Activated CD4-positive, alpha-beta T cell treated with anti-CD3 and anti-CD28 coated beads for 1 hour (primary cell): ENCODE results near the gene SMPDL3B.

ENCODE experiments used
- DNase-seq: peaks from one replicate; pipeline ENCODE4 v3.0.0-alpha.2; 2020

SMPDL3B gene, protein sequence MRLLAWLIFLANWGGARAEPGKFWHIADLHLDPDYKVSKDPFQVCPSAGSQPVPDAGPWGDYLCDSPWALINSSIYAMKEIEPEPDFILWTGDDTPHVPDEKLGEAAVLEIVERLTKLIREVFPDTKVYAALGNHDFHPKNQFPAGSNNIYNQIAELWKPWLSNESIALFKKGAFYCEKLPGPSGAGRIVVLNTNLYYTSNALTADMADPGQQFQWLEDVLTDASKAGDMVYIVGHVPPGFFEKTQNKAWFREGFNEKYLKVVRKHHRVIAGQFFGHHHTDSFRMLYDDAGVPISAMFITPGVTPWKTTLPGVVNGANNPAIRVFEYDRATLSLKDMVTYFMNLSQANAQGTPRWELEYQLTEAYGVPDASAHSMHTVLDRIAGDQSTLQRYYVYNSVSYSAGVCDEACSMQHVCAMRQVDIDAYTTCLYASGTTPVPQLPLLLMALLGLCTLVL

DNA sequence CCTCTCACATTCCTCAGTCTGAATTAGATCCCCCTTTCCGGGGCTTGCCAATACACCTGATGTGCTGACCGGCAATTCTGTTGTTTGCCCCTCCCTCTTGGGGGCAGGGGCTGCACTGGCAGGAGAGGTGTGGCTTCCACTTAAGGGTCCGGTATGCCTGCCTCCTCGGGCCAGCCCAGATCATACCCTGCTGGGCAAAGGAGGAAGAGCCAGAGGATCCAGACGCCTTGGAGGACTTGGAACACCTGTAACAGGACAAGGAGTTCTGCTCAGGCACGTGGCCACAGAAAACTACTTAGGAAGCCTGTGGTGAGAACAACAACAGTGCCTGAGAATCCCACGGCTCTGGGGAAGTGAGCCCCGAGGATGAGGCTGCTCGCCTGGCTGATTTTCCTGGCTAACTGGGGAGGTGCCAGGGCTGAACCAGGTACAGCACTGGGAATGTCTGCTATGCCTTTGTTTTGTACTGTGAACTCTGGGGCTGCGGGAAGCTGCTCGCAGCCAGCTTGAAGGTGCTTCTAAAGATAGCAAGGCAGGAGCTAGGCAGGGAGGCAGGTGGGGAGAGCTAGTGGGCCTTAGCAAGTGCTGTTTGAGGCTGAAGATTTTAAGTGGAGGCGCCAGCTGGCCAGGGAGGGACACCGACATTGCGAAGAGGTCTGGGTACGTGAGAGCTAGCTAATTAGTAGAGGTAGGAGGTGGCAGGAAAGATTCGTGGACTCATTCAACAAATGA is at the start of gene SMPDL3B:
SMPDL3B (plus strand) TSS at position 183 of the 732 bp plus-strand sequence; CDS start at position 367, 184 bp downstream.
- no peak for DNase-seq

DNA sequence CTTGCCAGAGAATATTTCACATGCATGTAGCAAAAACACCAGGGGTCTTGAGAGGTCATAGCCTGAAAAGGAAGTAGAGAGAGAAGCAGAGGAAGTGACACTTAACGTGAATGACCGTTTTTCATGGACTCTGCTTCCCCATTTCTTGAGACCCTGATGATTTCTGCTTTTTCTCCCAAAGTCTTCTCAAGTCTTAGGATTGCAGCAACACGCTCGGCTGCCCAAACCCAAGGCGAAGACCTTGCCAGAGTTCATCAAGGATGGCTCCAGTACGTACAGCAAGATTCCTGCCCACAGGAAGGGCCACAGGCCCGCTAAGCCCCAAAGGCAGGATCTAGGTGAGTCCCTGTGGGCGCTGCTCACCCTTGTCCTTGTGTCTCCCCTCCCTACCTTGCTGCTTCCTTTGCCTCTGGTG is 49.7 kb upstream of the SMPDL3B start:
- no peak for DNase-seq

DNA sequence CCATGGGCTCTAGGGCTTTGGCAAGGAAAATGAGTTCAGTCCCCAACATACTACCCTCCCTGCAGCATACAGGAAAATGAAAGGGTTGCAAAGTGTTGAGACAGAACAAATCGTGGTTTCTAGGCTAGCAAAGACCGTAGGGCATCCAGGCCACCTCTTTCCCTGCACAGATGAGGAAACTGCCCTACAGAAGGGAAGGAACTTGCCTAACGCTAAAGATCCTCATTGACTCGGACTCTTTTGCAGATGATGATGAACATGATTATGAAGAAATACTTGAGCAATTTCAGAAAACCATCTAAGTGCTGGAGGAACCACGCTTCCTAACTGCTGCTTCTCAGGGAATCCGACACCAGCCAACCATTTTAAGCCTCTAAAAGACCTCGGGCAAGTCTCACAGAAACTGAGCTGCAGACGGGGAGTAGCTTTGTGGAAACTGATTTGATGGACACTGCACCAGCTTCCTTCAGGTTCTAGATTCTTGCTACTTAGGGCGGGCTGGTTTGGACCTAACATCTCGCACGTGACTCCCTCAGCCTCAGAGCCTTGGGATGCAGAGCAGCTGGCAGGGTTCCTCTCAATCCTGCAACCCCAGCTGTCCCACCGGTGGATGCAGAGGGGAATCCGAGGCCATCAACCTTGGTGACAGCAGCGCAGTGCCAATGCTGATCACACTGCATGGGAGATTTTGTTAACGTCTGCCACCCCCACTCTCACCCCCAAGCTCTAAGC is 49.0 kb upstream of the SMPDL3B start:
- no peak for DNase-seq

DNA sequence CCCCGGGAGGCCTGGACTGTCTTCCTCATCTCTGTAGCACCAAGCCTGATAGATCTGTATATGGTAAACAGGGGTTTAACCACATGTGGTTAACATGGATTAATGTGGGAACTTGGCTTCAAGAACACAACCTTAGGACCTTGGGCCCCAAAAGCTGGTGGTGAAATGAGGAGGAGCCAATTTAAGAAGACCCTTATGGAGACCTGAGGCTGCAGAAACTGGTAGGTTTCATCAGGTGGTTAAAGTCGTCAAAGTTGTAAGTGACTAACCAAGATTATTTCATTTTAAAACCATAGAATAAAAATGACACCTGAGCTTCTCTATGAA is 48.5 kb upstream of the SMPDL3B start:
- no peak for DNase-seq

DNA sequence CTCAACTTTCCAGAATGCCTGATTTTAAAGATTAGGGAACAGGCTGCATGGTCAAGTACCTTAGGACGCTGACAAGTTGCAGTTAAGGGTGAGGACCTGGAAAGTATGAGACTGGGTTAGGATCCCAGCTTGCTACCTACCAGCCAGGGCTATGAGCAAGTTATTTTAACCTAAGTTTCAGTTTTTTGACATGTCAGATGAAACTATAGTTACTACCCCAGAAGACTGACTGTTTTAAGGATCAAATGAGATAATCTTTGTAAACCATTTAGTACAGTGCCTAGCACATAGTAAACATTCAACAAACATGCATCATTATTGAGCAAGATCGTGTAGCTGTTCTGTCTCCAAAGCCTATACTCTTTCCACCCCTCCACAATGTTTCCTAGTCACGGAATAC is 48.1 kb upstream of the SMPDL3B start:
- DNase-seq, result no peak

DNA sequence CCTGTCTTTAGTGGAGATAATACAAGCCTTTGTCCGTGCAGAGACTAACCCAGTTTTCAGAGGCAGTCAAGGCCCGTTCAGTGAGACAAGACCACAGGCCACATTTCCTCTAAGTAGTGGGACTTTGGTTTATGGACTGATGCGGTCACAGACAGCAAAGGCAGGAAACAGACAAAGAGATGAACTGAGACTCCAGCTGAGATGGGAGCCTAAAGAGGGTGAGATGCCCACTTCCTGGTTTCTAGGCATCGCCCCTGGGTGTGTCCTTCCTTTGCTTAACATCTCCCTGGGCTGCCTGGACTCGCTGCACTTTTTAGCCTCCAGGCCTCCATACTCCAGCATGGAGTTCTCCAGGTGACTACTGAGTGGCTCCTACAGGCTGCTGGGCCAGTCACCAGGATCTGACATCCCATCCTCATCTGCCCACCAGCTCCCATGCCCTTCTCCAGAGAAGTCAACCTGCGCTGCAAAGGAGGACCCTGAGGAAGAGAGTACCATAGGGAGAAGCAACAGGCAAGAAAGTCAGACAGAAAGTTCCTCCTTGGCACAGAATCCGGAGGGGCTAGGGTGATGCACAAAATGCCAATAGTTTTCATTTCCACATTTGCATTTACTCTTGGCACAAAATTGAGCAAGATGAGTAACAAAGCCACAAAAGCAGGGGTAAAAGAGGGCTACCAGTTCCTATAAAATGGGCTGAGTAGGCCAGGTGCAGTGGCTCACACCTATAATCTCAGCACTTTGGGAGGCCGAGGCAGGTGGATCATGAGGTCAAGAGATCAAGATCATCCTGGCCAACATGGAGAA is 47.4 kb upstream of the SMPDL3B start:
- no peak for DNase-seq

DNA sequence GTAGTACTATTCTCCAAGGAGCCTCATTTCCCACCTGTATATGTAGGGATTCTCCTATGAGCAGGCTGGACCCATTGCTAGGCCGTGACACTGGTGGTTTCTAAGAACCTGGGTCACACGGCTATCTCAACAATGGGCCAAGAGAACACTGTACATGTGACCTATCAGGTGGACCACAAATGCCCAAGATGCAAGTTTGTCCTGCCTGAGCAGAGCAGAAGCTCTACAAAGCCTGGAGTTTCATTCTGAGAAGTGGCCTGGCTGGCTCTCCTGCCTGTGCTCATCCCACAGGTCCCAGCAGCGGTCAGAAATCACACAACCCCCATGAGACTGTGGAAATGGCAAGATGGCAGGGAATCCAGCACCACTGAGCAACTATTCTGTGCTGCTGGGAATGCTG is 45.3 kb upstream of the SMPDL3B start:
- no peak for DNase-seq

DNA sequence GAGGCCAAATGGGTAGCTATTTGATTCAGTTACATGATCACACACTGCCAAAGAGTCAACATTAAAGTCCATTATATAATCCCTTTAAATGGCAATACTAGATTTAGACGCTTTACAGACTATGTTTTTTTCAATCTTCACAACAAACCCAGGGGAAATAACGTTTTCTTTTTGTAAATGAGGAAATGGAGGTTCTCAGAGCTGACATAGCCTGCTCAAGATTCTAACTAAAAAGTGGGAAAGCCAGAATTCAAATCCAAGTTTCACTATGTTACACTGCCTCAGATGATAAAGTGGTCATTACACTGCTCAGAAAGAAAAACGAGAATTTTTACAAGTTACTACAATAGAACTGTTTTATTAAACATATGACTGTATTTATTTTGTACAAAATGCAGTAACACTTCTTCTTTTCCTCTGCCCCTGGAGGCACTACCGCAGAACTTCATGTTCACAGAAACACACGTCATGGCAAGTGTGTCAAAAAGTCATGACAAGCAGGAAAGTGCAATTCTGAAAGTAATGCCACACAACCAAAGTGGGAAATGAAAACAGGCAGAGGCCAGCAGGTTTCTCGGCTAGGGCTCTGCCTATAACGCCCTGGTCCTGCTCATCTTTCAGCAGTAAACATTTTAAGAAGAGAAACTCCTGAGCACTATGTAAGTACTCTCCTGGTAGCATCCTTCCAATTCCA is 43.5 kb upstream of the SMPDL3B start:
- DNase-seq, result no peak

DNA sequence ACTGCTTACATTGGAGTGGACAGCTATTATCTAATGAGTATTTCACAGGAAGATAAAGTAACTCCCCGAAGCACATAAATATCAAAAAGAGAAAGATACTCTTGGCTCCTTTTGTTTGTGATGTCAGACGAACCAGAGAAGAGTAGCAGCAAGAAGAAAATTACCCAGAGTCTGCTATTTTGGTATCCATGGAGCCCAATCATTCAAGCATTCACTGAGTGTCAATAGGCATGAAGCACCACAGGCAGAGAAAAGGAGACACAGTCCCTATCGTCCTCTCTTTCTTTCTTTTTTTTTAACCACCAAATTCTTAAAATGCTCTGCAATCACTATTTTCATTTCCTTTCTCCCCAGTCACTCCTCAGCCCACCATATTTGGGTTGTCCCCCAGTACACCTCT is 40.3 kb upstream of the SMPDL3B start:
- DNase-seq, result no peak

DNA sequence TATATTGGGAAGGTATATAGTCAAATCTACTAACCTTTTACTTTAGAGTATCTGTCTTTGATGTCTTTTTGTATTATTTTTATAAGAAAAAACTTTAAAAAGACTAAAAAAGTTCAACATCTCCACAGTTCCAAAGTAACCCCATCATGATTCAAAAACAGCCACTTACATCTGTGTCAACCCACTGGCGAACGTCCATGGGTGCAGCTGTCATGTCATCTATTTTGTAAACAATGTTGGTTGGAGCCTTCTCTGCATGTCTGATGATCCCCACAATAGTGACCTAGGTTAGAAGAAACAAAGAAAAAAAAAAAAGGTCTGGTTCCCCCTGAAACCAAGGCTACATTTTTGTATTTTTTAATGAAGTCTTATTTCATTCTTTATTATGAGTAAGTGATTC is 28.0 kb upstream of the SMPDL3B start:
- DNase-seq, result no peak

DNA sequence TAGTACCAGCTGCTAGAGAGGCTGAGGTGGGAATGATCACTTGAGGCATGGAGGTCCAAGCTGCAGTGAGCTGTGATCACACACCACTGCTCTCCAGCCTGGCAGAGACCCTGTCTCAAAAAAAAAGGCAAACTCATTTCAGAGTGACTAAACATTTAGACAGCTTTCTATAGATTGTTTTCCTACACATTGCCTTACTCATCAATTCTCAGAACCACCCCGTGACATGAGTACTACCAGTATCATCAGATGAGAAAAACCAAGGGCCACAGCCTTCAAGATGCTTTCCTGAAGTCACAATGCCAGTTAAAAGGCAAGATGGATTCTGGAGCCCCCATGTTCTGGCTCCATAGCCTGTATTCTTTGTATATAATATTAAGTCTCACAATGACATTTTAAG is 22.4 kb upstream of the SMPDL3B start:
- DNase-seq, result no peak

DNA sequence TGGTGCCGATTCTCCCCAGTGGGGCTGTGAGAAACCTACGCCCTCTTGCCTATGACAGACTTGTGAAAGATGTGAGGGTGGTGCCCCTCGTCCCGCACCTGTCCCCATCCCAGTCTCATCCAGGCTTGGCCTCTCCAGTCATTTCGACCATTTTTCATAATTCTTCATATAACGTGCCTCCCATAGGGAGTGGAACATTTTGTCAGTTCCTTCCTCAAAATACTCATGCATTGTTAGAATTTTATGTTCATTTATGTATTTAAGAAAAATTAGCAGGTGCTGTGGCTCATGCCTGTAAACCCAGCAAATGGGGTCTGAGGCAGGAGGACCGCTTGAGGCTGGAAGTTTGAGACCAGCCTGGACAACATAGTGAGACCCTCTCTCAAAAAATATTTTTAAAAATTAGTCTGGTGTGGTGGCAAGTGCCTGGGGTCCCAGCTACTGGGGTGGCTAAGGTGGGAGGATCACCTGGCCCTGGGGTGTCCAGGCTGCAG is 19.7 kb upstream of the SMPDL3B start:
- DNase-seq, result no peak

DNA sequence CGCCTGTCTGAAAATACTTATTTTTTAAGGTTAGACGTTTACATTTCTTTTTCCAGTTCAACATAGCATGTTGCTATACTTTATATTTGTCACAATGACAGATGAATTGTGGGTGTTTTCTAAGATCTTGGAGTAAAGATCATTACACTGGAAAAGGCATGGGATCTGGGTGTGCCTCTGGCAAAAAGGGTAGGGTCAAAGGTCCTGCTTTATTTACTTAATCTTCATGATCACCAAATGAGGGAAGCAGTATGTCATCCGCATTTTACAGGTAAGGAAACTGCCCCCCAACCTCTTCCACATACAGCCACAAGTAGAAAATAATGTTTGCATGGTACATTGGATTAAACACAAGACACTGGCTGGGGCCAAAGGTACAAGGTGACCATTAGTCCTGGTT is 12.5 kb upstream of the SMPDL3B start:
- no peak for DNase-seq

DNA sequence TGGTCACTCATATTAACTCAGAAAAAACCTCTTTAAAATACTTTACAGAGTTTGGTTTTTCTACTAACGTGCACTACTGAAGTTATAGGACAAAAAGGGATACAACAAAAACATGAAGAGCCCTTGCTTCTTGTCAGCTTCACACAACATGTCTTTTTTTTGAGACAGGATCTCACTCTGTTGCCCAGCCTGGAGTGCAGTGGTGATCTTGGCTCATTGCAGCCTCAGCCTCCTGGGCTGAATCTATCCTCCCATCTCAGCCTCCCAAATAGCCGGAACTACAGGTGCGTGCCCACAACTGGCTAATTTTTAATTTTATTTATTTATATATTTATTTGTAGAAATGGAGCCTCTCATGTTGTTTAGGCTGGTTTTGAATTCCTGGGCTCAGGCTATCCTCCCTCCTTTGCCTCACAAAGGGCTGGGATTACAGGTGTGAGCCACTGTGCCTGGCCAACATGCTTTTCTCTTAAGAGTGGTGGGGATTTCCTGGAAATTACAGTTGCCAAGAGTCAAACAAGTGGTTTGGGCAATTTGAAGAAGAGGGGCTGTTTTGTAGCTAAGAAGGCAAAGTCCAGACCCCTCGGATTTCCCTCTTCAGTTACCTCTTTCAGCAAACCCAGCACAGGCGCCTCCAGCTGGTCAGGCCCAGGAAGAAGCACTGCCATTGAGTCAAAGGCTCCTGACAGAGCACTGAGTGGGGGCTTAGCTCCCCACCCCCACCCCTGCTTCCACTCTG is 6.4 kb upstream of the SMPDL3B start:
- DNase-seq, result no peak

DNA sequence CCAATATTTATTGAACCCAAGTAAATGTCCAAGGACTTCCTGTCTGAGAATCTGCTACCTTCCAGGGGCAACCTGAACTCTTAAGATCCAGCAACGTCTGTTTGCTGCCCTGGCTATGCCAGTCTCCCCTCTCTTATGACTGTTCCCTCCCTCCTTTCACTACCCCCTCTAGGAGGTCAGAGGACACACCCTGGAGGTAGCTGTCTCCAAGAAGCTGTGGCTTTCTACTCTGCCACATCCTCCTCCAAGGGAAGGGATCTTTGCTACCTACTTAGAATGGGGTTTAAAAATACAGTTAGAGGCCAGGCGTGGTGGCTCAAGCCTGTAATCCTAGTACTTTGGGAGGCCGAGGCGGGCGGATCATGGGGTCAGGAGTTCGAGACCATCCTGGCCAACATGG is 3.6 kb upstream of the SMPDL3B start:
- no peak for DNase-seq

DNA sequence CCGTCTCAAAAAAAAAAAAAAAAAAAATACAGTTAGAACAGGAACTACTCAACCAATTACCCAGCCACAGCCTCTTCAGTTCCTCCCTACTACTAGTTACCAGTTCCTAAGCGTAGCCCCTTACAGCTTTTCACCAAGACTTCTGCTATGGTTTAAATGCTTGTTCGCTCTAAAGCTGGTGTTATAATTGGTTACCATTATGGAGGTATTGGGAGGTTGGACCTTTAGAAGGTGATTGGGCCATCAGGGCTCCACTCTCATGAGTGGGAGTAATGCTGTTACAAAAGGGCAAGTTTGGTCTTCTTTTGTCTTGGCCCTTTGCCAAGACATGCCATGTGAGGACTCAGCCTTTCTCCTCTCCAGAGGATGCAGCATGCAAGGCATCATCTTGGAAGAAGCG is 3.0 kb upstream of the SMPDL3B start:
- DNase-seq, result no peak

DNA sequence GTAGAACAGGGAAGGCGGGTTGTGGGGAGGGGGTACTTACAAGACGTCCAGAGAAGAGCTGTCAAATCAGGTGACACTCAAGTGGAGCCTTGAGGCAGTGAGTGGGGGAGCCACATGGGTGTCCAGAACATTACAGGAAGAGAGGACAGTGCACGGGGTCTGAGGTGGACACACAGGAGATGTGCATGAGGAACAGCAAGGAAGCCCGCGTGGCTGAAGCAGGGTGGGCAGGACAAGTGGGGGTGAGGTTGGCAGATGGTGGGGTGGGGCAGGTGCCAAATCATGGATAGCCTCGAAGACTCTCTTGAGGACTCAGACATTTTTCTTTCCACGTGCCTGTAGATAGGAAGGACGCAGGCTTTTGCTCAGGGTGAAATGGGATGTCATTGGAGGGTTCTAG is 921 bp downstream of the SMPDL3B start:
- DNase-seq, result no peak

DNA sequence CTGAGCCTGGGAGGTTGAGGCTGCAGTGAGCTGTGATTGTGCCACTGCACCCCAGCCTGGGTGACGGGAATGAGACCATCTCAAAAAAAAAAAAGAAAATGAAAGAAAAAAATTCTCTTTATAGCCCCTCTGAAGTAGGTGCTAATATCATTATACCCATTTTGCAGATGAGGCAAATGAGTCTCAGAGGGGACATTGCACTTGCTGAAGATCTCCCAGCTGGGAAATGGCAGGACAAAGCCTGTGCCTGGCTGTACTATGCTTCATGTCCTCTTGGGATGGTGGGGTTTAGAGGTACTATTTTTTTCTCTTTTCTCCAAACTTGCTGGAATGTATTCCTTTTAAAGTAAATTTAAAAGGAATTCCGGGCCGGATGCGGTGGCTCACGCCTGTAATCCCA is 1.6 kb downstream of the SMPDL3B start:
- DNase-seq, result no peak

DNA sequence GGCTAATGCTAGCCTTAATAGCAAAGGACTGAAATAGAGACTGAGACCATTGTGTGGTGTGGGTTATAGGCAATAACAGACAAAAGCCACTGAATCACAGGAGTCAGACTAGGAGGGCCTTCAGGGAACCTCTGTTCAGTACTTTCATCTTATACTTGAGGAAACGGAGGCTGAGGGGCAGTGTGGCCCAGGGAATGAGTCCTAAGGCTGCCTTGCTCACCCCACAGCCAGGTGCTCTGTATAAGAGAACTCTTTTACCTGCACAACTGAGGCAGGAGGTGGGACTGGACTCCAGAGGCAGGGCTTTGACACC is 2.7 kb downstream of the SMPDL3B start:
- DNase-seq, result no peak

DNA sequence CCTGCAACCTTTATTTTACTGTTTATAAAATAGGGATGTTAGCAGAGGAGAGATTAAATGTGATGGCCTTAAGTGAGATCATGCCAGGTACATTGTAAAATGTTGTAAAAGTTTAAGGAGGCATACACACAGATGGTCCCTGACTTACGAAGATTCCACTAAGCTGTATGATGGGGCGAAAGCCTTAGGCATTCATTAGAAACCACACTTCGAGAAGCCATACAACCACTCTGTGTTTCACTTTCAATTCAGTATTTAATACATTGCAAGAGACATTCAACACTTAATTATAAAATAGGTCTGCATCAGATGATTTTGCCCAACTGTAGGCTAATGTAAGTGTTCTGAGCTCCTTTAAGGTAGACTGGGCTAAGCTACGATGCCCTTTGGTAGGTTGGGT is 3.7 kb downstream of the SMPDL3B start:
- no peak for DNase-seq

DNA sequence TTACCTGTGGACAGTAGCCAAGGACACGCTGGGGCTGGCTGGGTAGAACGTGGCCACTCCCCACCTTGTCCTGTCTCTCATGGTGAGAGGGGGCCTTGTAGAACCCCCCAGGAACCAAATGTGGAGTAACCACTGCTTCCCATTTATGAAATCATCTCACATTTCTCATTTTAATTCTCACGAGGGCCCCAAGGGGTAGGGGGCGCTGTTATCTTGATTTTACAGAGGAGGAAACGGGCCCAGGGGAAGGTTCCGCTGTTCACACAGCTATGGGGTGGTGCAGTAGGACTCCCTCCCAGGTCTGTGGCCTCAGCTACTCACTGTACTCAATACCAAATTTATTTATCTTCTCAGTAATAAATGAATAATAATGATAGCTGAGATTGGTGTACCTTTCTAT is 5.5 kb downstream of the SMPDL3B start:
- DNase-seq, result peak; percentile 61
